ENCODE measurements around the gene FARP1.

- no peak for TF ChIP-seq CTCF (IDR thresholded peaks at IDR 0.05)
- no peak for TF ChIP-seq POLR2AphosphoS5 (IDR thresholded peaks at IDR 0.05)
- no peak for TF ChIP-seq POLR2A (IDR thresholded peaks at IDR 0.05)
Observed at GRCh38 chr13:98144027-98144741, 1.3 kb downstream of the FARP1 start.

All from sigmoid colon (tissue), 4 donors.